ENCODE results near the gene OR2Y1.
"Not testable (repeated sequence)": the region's sequence is repeated elsewhere in the genome, so short reads cannot be mapped to it uniquely, and the experiment has no call there.

Gene OR2Y1, protein sequence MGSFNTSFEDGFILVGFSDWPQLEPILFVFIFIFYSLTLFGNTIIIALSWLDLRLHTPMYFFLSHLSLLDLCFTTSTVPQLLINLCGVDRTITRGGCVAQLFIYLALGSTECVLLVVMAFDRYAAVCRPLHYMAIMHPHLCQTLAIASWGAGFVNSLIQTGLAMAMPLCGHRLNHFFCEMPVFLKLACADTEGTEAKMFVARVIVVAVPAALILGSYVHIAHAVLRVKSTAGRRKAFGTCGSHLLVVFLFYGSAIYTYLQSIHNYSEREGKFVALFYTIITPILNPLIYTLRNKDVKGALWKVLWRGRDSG

DNA sequence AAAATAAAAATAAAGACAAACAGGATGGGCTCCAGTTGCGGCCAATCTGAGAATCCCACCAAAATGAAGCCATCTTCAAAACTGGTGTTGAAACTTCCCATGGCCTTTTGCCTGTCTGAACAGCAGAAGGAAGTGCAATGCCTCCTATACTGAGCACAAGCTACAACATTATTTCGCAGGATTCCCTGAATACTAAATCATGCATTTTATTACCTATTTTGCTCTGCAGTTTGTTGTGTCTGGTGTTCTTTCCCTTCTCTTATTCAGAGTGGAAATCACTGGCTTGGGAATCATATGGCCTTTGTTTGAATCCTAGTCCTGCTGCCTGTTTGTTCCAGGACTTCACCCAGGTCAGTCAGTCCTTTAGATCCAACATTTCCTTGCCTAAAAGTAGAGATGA lies at the start of gene OR2Y1:
Gene OR2Y1, minus strand, starts transcription at position 101 of the 400 bp plus-strand sequence. Its CDS starts 0 bp downstream, at position 101.
- no peak for DNase-seq

DNA sequence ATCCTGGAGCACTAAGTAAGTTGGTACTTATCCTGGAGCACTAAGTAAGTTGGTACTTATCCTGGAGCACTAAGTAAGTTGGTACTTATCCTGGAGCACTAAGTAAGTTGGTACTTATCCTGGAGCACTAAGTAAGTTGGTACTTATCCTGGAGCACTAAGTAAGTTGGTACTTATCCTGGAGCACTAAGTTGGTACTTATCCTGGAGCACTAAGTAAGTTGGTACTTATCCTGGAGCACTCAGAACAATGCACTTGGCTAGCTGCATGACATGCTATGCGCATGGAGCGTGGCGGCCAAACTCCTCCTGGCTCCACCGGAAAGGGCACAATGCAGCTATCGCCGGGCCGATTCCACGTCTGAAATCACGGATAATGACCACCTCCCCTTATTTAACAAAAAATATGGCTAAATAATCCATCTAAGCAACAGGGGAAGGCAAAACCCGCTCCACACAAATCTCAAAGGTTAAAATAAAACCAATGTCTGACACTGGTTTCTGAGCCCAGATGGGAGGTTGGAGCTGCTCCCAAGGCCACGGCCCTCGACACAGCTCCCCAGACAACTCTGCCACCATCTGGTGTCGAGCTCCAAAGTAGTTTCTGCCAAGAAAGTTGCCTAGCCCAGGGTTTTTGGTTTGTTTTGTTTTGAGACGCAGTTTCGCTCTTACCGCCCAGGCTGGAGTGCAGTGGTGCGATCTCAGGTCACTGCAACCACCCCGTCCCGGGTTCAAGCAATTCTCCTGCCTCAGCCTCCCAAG lies 49.0 kb upstream of the OR2Y1 start:
- not testable (repeated sequence) for DNase-seq

DNA sequence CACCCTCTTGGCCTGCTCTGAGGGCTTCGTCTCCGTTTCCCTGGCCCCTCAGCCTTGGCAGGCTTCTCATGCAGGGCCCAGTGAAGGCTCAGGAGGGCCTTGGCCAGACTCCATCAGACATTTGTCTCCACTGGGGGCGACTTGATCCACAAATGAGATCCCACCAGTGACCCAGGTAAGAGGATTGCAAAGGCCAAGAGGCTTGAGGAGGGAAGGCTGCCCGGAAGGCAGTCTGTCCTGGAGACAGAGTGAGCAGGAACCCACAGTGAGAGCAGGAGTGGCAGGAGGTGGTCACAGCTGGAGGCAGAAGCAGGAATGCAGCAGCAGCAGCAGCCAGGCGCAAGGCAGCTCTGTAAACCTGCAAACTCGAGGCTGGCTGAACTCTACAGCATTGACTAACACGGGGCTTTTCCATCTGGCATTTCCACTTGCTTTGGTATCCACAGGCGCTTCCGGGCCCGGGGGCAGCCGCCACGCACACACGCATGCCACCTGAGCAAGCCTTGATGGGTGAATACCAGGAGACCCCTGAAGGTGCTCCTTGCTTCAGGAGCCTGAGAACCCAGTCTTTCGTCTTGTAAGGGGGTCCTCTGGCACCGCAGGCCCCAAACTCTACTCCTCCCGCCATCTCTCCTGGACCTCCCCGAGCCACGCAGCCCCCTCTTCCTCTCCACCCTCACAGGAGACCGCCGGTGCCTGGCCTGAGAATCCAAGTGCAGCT lies 48.0 kb upstream of the OR2Y1 start:
- DNase-seq = no peak

DNA sequence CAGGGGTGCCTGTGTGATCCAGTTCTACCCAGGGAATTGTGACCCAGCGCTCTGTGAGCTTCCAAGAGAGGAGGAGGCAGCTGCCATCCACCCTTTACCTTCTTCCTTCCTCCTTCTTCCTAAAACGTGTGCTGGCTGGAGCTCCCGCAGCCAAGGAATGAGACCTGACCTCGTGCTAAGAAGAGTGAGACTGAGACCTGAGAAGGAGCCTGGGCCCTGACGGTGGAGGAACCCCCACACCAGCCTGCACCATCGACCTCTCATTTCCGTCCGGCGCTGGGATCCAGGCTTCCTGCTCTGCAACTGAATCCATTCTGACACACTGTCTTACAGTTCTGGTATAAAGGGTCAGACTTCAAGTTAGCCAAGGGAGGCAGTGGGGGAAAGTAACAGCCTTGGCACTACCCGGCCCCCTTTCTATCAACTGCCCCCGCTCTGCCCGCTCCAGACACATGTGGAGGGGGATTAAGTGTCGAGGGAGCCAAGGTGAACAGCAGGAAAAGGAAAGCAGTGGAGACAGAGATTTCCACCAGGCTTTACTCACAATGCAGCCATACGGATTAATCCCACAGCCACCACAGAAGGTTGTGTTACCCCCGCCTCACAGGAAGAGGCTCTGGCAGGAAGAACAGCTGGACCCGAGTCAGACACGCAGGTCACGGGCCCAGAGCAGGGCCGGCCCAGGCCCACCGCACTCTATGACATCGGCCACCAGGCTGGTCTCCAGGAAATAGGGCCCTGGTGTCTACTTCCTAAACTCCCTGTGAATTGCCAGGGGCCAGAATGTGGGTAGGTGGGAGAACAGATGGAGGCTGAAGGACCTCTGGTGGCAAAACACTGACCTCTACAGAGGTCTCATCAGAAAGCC lies 46.9 kb upstream of the OR2Y1 start:
- DNase-seq = no peak

DNA sequence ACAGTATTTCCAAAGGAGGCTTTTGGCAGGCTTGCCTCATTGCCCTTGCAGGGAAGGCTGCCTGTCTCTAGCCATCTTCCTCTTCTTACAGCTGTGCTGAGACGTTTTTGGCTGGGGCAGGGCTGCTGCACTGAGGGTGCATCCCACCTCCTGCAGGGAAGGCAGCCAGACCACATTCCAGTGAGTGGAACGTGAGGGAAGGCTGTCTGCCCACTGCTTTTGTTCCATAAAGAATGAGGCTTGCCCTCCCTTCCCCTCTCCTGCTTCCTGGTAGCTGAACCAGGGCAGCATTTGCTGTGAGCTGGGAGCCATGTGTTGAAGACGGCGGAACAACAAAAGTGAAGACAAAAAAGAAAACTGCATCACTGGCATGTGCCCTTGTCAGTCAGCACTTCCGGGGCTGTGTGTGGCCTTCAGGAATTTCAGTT lies 46.0 kb upstream of the OR2Y1 start:
- no peak for DNase-seq

DNA sequence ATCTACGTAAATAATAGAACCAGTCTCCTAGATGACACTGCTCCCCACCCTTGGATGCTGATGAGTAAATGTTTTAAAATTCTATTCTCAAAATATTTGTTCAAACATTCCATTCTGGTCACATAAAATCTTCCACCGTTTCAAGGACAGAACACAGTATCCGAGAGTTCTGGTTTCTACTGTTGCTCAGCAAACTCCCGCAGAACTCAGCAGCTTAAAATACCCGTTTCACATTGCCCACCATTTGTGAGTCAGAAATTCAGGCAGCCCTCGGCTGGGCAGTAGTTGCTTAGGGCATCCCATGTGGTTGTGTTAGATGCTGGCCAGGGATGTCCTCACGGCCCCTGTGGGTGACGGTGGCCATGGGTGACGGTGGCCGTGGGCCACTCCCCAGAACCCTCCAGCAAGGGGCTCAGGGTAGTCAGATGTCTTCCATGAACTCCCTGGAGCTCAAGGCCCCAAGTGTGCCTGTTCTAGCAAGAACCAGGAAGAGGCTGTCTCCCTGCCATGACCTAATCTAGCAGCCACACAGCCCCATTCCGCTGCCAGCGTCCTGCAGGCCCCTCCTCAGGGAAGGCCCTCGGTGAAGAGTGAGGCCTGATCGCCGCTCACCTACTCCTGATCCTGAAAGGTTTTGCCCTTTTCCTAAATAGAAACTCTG lies 45.4 kb upstream of the OR2Y1 start:
- DNase-seq = no peak

DNA sequence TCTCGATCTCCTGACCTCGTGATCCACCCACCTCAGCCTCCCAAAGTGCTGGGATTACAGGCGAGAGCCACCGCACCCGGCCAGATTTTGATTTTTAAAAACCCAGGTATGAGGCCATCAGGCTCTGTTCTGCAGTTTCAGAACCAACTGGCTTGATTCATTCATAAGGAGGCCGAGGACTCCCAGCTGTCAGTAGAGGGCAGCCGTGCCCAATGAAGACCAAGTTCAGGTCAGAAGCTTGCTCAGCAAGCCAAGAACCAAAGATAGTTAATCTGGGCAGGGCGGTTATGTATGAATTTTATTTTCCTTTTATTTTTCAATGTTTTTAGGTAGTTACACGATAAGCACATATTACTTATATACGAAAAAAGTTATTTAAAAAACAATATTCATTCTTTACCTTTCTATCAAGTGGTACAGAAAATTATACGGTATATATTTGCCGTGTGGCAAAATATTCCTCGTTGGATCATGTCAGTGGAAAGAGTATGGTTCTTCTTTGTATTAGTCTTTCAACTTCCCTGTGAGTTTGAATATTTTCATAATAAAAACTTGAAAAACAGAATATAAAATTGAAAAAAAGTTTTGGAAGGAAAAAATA lies 44.7 kb upstream of the OR2Y1 start:
- peak; percentile 89 for DNase-seq

DNA sequence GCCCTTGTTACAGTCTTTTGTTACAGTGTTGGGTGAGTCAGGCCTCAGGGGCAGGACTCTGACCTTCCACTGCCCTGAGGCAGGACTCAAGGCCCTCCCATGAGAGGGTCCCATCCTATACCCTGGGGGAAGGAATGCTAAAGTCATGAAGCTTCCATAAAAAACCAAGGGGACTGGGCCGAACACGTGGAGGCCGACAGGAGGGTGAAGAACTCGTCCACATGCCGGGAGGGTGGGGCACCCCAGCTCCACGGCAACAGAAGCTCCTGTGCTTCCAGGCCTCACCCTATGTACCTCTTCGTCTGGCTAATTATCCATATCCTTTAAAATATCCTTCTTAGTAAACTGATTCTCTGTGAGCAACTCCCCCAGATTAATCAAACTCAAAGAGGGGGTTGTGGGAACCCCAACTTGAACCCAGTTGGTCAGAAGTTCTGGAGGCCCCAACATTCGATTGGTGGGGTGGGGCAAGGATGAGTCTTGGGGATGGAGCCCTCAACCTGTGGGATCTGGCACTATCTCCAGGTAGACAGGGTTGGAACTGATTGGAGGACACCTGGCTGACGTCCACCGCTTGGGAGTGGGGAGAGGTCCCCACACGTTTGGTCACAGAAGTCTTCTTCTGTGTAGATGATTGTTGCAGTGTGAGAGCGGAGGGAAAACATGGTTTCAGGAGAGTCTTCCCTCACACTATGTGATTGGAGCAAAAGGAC lies 43.6 kb upstream of the OR2Y1 start:
- no peak for DNase-seq

DNA sequence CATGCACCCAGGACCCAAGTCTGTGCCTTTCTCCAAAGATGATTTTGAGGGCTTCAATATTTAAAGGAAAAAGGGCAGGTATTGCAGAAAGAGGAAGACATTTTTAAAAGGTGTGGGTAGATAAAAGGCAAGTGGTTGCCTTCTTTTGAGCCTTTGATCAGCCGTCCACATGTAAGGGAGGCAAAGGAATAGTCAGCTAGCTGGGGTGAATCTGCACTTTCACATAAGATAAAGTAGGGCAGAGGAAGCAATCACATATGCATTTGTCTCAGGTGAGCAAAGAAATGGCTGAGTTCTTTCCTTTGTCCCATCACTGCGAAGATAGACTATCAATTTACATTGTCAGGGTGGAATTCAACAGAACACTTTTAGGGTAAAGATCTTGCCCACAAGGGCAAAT lies 42.9 kb upstream of the OR2Y1 start:
- no peak for DNase-seq

DNA sequence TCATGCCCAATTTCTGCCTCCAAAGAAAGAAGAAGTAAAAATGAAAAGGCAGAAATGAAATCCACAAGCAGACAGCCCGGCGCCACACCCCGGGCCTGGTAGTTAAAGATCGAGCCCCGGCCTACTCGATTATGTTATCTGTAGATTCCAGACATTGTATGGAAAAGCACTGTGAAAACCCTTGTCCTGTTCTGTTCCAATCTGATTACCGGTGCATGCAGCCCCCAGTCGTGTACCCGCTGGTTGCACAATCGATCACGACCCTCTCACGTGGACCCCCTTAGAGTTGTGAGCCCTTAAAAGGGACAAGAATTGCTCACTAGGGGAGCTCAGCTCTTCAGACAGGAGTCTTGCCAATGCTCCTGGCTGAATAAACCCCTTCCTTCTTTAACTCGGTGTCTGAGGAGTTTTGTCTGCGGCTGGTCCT lies 42.1 kb upstream of the OR2Y1 start:
- peak; percentile 87 for DNase-seq

DNA sequence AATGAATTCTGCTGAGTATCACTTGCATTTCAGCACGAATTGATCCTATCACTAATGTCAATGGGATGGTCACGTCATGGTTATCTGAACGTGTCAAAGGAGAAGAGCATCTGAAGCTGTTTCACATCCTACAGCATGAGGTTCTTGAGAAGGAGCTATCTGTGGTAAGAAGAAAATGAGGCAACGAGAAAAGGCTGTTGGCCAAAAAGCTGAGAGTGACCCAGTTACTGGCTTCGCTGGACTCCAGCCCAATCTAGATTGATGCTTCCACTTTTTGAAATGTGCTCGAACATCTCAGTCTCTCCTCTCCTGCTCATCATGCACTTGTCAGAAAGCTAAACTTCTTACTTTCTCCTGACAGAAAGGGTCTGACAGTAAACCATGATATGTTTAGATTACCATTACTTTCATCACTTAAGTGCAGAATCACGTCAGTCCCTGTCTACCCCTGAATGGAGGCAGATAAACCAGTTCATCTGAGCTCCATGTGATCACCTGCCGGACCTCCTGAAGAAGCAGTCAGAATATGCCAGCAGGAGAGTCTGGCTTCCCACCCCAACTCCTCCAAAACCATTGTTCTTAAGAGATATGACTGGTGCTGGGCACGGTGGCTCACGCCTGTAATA lies 40.2 kb upstream of the OR2Y1 start:
- DNase-seq = no peak

DNA sequence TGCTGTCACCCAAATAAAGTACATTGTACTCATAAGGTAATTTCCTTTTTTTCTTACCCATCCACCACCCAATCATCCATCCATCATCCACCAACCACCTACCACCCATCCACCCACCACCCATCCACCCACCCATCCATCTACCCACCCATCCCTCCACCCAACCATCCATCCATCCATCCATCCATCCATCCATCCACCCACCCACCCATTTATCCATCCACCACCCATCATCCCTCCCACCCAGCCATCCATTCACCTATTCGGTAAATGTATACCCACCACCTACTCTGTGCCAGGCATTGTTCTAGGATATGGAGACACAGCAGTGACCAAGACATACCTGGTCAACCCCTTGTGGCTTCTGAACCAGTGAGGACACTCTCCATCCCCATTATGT lies 37.6 kb upstream of the OR2Y1 start:
- DNase-seq = no peak

DNA sequence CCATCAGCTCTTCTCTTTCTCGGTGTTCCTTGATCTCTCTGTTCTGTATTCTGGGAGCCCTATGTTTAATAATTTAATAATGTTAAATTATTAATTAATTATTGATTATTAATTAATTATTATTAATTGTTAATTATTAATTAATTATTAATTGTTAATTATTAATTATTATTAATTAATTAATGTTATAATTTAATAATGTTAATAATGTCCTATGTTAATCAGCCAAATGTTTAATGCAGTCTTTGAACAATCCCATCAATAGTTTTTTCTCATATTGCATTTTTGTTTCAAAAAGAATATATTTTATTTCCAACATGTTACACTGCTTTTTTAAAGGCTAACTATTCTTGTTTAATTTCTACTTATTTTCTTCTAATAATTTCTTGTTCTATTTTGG lies 36.5 kb upstream of the OR2Y1 start:
- DNase-seq = no peak

DNA sequence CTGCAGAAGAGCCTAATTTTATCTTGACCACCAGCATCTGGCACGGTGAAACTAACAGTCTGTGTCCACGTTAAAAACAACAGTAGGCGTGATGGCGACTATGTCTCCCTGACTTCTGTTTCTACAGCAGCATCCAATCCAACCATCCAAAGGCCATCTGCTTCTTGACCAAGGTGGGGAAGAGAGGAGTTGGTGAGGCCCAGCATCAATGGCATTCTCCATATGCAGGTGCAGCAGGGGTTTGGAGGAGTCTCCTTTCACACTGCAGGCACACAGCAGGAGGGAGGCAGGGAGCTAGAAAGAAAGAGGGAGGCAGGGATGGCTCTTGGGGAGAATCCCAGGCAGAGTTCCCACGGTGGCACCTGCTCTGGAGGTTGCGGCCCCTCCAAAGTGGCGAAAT lies 35.8 kb upstream of the OR2Y1 start:
- no peak for DNase-seq

DNA sequence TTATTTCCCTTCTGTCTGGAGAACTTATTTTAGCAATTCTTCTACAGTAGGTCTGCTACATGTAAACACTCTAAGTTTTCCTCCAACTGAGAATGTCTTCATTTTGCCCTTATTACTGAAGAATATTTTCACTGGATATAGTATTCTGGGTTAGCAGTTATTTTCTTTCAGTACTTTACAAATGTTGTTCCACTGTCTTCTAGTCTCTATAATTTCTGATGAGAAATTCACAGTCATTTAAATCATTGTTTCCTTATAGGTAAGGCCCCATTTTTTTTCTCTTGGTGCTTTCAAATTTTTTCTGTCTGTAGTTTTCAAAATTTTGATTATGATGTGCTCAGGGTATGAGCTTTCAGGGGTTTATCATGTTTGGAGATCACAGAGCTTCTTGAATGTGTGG lies 32.0 kb upstream of the OR2Y1 start:
- DNase-seq = no peak

DNA sequence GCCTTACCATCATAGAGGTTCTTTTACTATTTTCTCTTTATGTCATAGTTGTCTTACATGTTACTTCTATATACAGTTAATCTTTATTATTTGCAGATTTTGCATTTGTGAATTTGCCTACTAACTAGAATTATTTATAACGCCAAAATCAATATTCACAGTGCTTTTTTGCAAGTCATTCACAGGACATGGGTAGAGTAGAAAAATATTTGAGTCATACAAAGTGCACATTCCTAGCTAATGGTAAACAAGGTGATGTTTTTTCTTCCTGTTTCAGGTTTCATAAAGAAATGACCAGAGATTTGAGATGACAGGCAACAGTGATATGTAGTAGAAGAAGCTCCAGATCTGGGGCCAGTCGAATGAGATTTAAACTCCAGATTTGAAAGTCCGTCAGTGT lies 30.0 kb upstream of the OR2Y1 start:
- DNase-seq = no peak

DNA sequence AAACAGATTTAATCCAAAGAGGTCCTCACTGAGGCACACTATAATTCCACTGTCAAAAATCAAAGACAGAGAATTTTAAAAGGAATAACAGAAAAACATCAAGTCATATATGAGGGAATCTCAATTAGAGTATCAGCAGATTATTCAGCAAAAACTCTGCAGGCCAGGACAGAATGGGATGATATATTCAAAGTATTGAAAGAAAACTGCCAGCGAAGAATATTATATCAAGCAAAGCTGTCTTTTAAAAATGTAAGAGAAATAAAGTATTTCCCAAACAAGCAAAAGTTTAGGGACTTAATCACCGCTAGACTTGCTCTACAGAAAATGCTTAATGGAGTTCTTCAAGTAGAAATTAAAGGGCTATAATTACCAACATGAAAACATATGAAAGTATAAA lies 15.7 kb upstream of the OR2Y1 start:
- DNase-seq = no peak

DNA sequence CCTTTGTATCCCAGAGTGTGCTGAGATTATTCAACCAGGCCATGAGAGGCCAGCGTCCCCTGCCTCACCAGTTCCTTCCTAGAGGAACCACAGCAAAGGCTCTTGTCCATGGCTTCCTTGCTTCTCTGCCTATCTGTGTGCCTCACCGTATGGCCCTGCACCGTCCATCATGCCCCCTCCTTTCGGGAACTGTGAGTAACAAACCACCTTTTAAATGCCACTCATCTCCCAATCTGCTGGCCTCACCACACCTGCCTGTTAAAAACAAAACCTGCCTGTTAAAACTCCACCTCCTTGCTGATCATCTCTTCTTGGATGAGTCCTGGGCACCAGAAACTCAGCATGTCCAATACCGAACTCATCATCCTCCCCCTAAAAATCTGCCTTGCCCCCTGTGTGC lies 4.4 kb upstream of the OR2Y1 start:
- DNase-seq = no peak

DNA sequence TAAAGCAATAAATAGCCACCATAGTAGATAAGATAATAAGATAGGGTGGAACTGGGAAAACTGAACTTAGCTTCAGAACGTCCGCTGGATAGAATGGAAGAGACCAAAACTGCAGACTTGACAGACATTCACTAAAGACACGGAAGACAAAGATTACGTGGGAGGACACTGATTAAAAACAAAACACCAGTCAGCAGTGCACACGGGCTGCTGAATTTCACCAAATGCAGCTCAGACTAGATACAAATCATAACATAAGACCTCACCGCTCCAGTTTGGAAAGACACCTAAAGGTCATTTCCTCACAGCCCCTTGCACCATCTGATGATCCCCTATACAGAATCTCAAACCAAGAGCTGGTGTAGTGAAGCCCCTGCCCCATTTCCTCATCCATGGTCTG lies 2.9 kb upstream of the OR2Y1 start:
- DNase-seq = no peak

DNA sequence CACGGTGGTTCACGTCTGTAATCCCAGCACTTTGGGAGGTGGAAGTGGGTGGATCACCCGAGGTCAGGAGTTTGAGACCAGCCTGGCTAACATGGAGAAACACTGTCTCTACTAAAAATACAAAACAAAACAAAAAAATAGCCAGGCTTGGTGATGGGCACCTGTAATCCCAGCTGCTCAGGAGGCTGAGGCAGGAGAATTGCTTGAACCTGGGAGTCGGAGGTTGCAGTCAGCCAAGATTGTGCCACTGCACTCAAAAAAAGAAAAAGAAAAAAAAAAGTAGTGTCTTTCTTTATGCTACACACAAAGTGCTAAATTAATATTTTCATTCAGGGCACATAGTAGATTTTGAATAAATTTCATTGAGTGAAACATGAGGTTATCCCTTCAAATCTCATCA lies 1.1 kb upstream of the OR2Y1 start:
- not testable (repeated sequence) for DNase-seq

DNA sequence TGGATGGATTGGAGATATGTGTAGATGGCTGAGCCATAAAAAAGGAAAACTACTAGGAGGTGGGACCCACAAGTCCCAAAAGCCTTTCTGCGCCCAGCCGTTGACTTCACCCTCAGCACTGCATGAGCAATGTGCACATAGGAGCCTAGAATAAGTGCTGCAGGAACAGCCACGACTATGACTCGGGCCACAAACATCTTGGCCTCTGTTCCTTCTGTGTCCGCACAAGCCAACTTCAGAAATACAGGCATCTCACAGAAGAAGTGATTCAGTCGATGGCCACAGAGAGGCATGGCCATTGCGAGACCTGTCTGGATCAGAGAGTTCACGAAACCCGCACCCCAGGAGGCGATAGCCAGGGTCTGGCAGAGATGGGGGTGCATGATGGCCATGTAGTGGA lies 587 bp downstream of the OR2Y1 start:
- no peak for DNase-seq
